Frontal cortex (tissue), 4 donors: Measurements from ENCODE around the gene POU2F1. TPM values are rescaled to one million over a fixed set of nuclear protein-coding genes. Genes with fewer than 3 reads are reported as not detected.

Experiments used
- DNase-seq, 2 donors: peaks; one replicate each; pipeline ENCODE4 v3.0.0; 2012; ENCODE audit warnings: low spot score in 2 of 2
- FAIRE-seq: peaks from 2 replicates; lab custom pipeline; 2012; peaks lifted over from hg19 to GRCh38; lab: Jason Lieb, UNC
- total RNA-seq: library from RNA; depleted of rRNA; stranded (reverse); fragments of >200 nt; gene quantifications from one replicate; pipeline ENCODE4 v1.2.3, GENCODE V29; 2014
- donor health status: control.
- donor health status: control.
- donor health status: control.

The POU2F1 gene
- total RNA-seq, 1 donor from 2014 or later, result 19.2 TPM

DNA sequence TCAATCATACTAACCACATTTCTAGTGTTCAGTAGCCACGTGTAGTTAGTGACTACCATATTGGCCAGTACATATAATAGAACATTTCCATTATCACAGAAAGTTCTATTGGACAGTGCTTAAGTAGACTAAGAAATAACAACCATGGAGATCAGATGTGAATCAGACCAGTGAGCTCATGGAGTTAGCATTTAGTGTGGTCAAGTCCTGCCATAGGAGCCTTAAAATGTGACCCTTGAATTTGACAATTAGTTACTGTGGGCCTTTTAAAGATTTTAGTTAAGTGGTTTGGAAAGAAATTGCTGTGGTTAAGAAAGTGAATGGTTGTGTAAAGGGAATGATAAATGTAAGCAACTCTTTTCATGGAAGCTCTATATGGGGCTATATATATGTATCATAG lies 123.4 kb downstream of the POU2F1 start:
- no peak for FAIRE-seq

DNA sequence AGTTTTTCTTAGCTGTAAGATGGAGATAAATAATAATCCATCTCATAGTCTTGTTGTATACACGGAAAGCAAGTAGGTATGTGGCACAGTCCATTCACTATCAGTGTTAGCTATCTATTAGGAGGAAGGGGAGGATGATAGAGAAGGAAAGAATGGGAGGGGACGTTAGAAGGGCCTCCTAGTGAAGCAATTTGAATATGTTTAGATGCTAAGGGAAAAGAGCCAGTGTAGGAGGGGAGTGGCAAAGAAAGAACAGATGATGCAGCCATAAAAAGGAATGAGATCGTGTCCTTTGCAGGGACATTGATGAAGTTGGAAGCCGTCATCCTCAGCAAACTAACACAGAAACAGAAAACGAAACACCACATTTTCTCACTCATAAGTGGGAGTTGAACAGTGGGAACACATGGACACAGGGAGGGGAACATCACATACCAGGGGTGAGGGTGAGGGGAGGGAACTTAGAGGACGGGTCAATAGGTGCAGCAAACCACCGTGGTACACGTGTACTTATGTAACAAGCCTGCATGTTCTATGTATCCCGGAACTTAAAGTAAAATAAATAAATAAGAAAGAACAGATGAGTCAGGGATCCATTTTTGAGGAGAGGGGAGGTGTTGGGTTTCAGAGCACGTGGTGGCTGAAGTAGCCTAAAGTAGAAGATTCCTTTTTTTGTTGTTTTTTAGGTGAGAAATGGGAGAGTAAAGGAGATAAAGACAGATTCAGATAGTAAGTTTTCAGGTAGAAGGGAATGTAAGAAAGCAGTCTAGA lies 124.1 kb downstream of the POU2F1 start:
- FAIRE-seq (no peak), DNase-seq (no peak)

More for the DNA sequence above, 123.4 kb downstream of the POU2F1 start:
- no peak for DNase-seq

DNA sequence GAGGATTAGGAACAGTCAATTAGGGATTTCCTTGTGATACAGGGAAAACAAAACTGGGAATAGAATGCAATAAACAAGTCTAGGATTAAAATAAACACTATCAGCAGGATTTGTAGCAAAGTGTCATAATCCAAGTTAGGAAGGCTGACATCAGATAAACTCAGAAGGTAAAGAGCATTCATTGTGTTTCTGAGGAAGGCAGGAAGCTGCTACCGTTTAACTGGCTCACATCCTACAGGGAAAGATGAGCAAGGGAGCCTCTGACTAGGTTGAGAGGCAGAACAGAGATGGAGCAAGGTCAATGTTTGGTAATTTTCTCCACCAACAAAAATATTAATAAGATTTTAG lies 124.7 kb downstream of the POU2F1 start:
- FAIRE-seq, result no peak
- DNase-seq, result no peak

DNA sequence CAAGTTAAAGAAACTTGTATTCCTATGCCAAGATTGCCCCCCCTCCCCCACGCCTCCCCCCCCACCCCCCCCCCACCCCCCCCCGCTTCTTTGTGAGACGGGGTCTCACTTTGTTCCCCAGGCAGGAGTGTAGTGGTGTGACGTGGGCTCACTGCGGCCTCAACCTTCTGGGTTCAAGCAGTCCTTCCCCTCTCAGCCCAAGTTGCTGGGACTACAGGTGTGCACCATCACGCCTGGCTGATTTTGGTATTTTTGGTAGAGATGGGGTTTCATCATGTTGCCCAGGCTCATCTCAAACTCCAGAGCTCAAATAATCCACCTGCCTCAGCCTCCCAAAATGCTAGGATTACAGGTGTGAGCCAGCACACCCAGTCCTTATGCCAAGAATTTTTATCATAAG lies 136.6 kb downstream of the POU2F1 start:
- FAIRE-seq (no peak), DNase-seq (no peak)

GRCh38 chr1:167359295-167359694 lies 138.6 kb downstream of the POU2F1 start:
- no peak for FAIRE-seq
- no peak for DNase-seq

DNA sequence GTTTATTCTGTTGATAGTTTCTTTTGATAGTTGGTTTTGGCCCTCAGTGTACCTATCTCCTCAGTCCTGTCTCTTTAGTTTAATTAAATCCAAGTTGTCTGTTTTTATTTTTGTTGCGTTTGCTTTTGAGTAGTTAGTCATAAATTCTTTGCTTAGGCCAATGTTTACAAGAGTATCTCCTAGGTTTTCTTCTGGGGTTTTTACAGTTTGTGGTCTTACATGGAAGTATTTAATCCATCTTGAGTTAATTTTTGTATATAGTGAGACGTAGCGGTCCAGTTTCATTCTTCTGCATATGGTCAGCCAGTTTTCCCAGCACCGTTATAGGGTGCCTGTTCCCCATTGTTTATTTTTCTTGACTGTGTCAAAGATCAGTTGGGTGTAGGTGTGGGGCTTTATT lies 139.4 kb downstream of the POU2F1 start:
- DNase-seq, result no peak
- no peak for FAIRE-seq

- FAIRE-seq, result no peak
- DNase-seq, result no peak
Measured at GRCh38 chr1:167362638-167363037, 142.0 kb downstream of the POU2F1 start.

DNA sequence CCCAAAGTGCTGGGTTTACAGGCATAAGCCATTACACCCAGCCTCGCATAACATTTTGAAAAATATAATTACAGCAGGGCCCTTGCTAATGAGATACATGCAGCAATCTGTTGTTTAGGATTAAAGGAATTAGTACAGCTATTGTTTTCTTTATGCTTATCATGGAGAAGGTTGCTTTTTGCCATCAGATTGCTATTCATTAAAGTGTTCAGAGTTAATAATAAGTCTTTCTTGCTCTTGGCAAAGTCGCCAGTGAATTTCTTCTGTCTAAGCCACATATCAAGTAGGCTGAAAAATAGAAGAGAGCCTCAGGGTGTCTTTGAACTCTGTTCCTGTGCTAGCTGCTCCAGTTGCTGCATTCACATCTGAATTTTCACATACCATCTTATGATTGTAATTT lies 144.1 kb downstream of the POU2F1 start:
- DNase-seq (no peak), FAIRE-seq (no peak)

DNA sequence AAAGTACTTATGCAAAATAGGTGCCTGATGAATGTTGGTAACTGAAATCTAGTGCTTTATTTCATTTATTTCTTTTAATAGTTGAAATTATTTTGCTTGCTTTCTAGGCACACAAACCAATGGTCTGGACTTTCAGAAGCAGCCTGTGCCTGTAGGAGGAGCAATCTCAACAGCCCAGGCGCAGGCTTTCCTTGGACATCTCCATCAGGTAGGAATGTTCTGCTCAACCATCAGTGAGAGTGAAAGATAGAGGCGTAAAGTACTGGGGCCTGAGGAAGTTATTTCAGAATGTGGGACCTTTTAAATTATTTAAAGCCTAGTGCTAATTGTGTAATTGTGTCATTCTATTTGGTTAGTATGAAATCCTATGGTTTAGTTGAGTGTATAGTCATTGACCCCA lies 144.7 kb downstream of the POU2F1 start:
- FAIRE-seq, result no peak
- no peak for DNase-seq

GRCh38 chr1:167367705-167368104 lies 147.0 kb downstream of the POU2F1 start:
- no peak for FAIRE-seq

GRCh38 chr1:167369175-167369574 lies 148.5 kb downstream of the POU2F1 start:
- DNase-seq, result no peak
- no peak for FAIRE-seq

More at GRCh38 chr1:167367705-167368104, 147.0 kb downstream of the POU2F1 start:
- no peak for DNase-seq

DNA sequence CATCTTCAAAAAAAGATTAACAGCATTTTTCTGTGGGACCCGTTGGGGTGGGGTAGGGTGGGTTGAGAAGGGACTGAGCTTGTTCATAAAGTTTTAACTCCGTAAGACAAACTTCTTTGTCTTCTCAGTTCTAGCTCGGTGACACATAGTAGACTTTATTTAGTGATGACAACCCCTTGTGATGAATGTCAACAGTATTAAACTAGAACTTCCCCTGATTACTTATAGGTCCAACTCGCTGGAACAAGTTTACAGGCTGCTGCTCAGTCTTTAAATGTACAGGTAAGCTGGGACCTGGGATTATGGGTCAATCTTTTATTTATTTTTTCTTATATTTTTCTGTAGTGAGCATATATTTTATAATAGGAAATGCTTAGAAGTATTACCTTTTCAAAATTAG lies 149.2 kb downstream of the POU2F1 start:
- DNase-seq (no peak), FAIRE-seq (no peak)

DNA sequence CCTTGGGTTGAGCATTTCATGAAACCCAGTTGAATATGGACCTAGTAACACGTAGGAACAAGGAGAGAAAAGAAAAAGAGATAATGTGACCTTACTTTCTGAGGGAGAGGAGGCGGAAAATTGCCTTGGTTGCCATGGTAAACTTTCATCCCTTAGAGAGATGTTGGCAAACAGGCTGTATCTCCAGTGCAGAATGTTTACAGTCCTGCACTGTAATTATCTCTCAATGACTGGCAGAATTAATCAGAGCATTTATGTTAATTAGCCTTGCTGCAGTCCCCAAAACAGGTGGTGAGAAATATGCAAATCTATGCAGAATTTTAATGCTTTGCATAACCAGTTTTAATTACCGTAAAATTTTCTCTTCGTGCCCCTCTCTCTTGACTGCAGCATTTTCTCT lies 150.3 kb downstream of the POU2F1 start:
- FAIRE-seq (no peak), DNase-seq (no peak)

DNA sequence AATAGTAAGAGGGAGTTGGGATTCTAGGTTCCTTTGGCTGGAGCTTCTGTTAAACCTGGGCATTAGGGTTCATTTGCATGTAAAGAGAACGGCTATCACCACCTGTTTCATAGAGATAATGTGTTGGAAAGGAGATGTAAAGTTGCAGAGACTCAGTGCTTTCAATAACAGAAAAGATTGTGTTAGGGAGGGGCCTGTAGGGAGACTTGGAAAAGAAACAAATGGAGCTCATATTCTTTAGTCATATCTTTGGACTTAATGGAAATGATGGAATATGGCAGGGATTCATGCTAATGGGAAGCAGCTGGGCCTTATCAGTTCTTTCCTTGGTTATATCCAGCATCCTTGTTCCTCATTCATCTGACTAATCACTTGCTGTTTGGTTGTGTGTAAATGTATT lies 152.7 kb downstream of the POU2F1 start:
- FAIRE-seq (no peak), DNase-seq (no peak)

- FAIRE-seq (no peak), DNase-seq (no peak)
Measured at GRCh38 chr1:167373986-167374385, 153.3 kb downstream of the POU2F1 start.

DNA sequence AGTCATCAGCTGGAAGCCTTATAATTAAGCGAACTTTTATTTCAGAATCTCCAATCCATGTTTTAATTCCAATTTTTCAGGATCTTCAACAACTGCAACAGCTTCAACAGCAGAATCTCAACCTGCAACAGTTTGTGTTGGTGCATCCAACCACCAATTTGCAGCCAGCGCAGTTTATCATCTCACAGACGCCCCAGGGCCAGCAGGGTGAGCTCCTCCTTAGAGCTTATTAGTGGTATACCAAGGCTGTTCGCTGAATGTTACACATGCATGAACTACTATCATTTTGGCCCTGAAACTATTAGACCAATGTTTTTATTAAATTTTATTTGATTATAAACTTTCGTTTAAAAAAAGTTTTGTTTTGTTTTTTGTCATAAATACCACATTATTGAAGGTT lies 155.3 kb downstream of the POU2F1 start:
- no peak for DNase-seq
- FAIRE-seq, result no peak

DNA sequence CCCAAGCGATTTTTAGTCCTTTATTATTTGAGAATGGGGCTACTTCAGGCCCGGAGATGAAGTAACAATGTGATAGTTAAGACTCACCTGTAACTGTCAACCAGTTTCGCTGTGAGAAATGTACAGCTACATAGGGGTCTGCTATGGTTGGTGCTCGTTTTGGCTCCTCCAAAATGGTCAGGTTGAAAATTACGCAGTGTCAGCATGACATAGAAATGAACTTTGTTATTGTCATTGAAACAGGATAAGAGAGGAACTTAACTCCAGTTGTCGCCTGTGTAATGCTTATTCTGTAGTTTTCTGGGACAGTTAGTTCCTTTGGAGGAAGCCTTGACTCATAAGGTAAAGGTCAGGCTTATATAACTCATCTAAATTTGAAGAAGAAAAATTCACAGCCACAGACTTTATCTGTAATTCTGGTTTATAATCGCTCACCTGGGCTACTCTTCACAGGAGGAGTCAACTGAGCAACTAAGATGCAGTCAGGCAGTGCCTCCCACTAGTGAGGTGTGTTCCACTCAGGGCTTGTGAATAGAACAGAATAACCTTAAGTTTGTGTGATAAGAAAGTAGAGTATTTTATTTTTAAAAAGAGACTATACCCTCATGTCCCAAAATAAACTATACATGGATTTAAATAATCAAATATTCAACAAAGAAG lies 166.7 kb downstream of the POU2F1 start:
- no peak for FAIRE-seq
- no peak for DNase-seq

DNA sequence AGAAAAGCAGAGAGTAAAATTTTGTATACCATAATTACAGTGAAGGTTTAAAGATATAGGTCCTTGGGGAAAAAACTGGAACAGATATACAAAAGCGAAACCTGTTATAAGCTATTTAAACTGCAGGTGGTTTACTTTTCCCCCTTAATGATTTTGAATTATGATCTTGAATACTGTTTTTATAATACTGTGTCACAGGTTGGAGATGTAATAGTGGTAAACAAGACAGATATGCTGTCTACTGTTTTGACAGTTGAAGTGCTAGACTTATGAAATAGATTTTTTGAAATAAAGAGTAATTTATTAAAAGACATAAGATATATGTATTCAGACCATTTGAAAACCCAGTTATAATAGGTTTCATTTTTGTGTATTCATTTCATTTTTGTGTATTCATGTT lies 168.3 kb downstream of the POU2F1 start:
- no peak for FAIRE-seq
- no peak for DNase-seq

DNA sequence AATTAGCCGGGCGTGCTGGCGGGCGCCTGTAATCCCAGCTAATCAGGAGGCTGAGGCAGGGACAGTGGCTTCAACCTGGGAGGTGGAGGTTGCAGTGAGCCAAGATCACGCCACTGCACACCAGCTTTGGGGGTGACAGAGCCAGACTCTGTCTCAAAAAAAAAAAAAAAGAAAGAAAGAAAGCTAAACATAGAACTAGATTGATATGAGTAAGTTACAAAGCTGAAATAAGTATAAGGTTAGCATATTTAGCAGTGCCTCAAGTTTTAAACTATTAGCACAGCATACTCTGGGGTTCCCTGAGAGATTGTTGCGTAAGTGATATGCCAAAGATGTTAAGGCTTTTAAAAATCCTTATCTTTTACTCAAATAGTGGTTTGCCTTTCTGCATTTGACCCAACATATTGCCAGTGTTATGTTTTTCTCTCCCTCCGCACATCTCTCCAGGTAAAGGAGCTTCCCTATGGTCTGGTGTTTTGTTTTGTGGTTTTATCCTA lies 171.6 kb downstream of the POU2F1 start:
- DNase-seq (no peak), FAIRE-seq (no peak)

GRCh38 chr1:167400359-167400953 lies 179.8 kb downstream of the POU2F1 start:
- FAIRE-seq (no peak), DNase-seq (no peak)

DNA sequence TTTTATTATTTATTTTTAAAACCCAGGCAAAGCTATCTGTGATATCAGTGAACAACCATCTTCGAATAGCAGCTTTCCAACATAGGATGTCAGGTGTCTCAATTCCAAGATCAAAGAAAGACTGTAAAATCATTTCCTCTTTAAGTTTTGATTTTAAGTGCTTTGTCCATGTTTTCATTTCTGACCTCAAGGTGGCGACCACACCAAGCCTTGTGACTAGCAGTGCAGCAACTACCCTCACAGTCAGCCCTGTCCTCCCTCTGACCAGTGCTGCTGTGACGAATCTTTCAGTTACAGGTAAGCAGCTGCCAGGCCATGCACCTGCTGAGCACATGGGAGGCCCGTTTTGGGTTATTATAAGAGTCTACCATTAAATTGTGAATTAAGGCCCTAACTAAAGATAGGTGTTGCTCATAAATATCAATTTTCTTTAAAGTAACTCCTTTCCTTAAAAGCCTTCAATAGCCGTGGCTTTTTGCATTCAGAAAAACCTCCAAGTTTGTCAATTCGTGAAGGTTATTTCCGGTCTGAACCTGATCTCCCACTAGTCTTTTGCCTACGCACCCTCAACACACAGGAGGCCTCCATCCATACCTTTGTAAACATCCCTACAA lies 180.7 kb downstream of the POU2F1 start:
- peak in 1 of 2 donors; percentile 12 for DNase-seq

More for the DNA sequence above, 180.7 kb downstream of the POU2F1 start:
- FAIRE-seq, result no peak
